AG04449 (cell line): ENCODE data around the gene KIF27.
"Not testable (repeated sequence)": the region's sequence is repeated elsewhere in the genome, so short reads cannot be mapped to it uniquely, and the experiment has no call there.

Experiments
- CTCF ChIA-PET: fragments of 350-600 bp; formaldehyde crosslinking; extraction: SDS; loops from one replicate; lab custom pipeline; 2021; ENCODE audit warnings: antibody characterized with exemption; lab: Yijun Ruan, JAX
- POLR2A ChIA-PET: fragments of 400-600, 350-600 bp; formaldehyde crosslinking; extraction: SDS; loops from one replicate; lab custom pipeline; 2020; ENCODE audit warnings: antibody characterized with exemption, inconsistent platforms; lab: Yijun Ruan, JAX
- DNase-seq: peaks from one replicate; pipeline ENCODE4 v3.0.0-alpha.2; 2010; ENCODE audit warnings: low read depth, low spot score
- H3K4me3 ChIP-seq: 2 replicates; pipeline ENCODE4 v1.5.1; 2011; ENCODE audit warnings: low read depth, mild to moderate bottlenecking, control low read depth, low read length
- CTCF ChIP-seq: IDR thresholded peaks from one replicate; pipeline ENCODE4 v1.5.1; 2011; ENCODE audit warnings: mild to moderate bottlenecking, moderate library complexity, low read length, control low read depth, inconsistent platforms; ENCODE audit not compliant: insufficient read depth; ENCODE audit errors: missing control alignments

Gene KIF27

GRCh38 chr9:83927591-83927990, 6.4 kb upstream of the KIF27 start:
- no peak for TF ChIP-seq CTCF
- H3K4me3 ChIP-seq: no peak overlapping the region
- no peak for DNase-seq
- CTCF ChIA-PET: interaction anchor here (1.4 kb wide), 1 partner anchor 10 kb away, joined by 7 read pairs; no protein-coding TSS in a partner anchor
- POLR2A ChIA-PET: no interaction called here

GRCh38 chr9:83920469-83920926, 734 bp downstream of the KIF27 start:
- peak overlapping the region; percentile 72 for H3K4me3 ChIP-seq
- POLR2A ChIA-PET: interaction anchor here (0.6 to 1.4 kb wide), 4 partner anchors 60 to 359 kb away, joined by 3 to 4 read pairs (median 3); partner anchors contain the start of gene HNRNPK
- no peak for DNase-seq
- CTCF ChIA-PET: interaction anchor here (0.7 to 4.5 kb wide), 23 partner anchors 8 to 586 kb away, joined by 3 to 33 read pairs (median 5); no protein-coding TSS in a partner anchor
- peak; percentile 41 for TF ChIP-seq CTCF

- POLR2A ChIA-PET: interaction anchor here (1.4 kb wide), 1 partner anchor 61 kb away, joined by 3 read pairs; the partner anchor contains the start of gene HNRNPK
- H3K4me3 ChIP-seq: no peak overlapping the region
- DNase-seq: no peak
- CTCF ChIA-PET: interaction anchor here (1.0 to 4.5 kb wide), 3 partner anchors 236 to 342 kb away, joined by 3 to 33 read pairs (median 3); no protein-coding TSS in a partner anchor
- no peak for TF ChIP-seq CTCF
Observed at GRCh38 chr9:83919111-83919510, 2.1 kb downstream of the KIF27 start.

GRCh38 chr9:83912194-83912593, 9.0 kb downstream of the KIF27 start:
- H3K4me3 ChIP-seq, POLR2A ChIA-PET, DNase-seq: not testable (repeated sequence)
- CTCF ChIA-PET: interaction anchor here (0.7 to 4.1 kb wide), 7 partner anchors 9 to 706 kb away, joined by 3 to 36 read pairs (median 6); partner anchors contain the start of gene KIF27

- no peak for DNase-seq
- no peak for TF ChIP-seq CTCF
- ChIA-PET POLR2A (no interaction called here), CTCF (no interaction called here)
- no peak overlapping the region for H3K4me3 ChIP-seq
Observed at GRCh38 chr9:83906144-83906543, 15.1 kb downstream of the KIF27 start.

- DNase-seq, CTCF ChIA-PET, POLR2A ChIA-PET, H3K4me3 ChIP-seq: not testable (repeated sequence)
Observed at GRCh38 chr9:83900615-83901014, 20.6 kb downstream of the KIF27 start.

GRCh38 chr9:83894301-83894700, 26.9 kb downstream of the KIF27 start:
- H3K4me3 ChIP-seq, DNase-seq, POLR2A ChIA-PET, CTCF ChIA-PET: not testable (repeated sequence)

- CTCF ChIA-PET: interaction anchor here (2.5 kb wide), 1 partner anchor 34 kb away, joined by 6 read pairs; the partner anchor contains the start of gene KIF27
- POLR2A ChIA-PET, H3K4me3 ChIP-seq: not testable (repeated sequence)
Observed at GRCh38 chr9:83886498-83886897, 34.7 kb downstream of the KIF27 start.

GRCh38 chr9:83885559-83886240, 35.5 kb downstream of the KIF27 start:
- CTCF ChIA-PET: interaction anchor here (1.7 to 2.5 kb wide), 2 partner anchors 12 to 35 kb away, joined by 3 to 6 read pairs; partner anchors contain the start of gene KIF27
- not testable (repeated sequence) for H3K4me3 ChIP-seq
- DNase-seq: peak; percentile 67
- POLR2A ChIA-PET: interaction anchor here (0.7 kb wide), 1 partner anchor 379 kb away, joined by 3 read pairs; no protein-coding TSS in a partner anchor

More at GRCh38 chr9:83886498-83886897, 34.7 kb downstream of the KIF27 start:
- DNase-seq: not testable (repeated sequence)

GRCh38 chr9:83881687-83882408, 39.4 kb downstream of the KIF27 start:
- CTCF ChIA-PET, H3K4me3 ChIP-seq, DNase-seq, POLR2A ChIA-PET: not testable (repeated sequence)

- H3K4me3 ChIP-seq, POLR2A ChIA-PET, CTCF ChIA-PET, DNase-seq: not testable (repeated sequence)
Observed at GRCh38 chr9:83875559-83875958, 45.7 kb downstream of the KIF27 start.
